ENCODE measurements around the gene LRP3.

GRCh38 chr19:33177417-33177979, 16.6 kb upstream of the LRP3 start:
- TF ChIP-seq EZH2 (IDR thresholded peaks at IDR 0.05; ENCODE audit: insufficient read depth, low read length) (no peak), CTCF (IDR thresholded peaks at IDR 0.05; ENCODE audit: insufficient read depth, low read depth, low read length) (no peak)

Measured in astrocyte (in vitro differentiated cells and primary cell).